Gastroesophageal sphincter (tissue), 4 donors: ENCODE results near the gene FAM43A. TPM values are rescaled to one million over a fixed set of nuclear protein-coding genes. Genes with fewer than 3 reads are reported as not detected.

ENCODE experiments used
- ATAC-seq: fragments of 150-250 bp; one replicate; pipeline ENCODE4 v1.9.1; 2016; ENCODE audit warnings: mild to moderate bottlenecking, moderate library complexity
- H3K27ac ChIP-seq, 4 donors: fragments of 200-600 bp; sonication (generic) in 3 of 4; 1 replicate in 3 of 4; 2 replicates in 1 of 4; pipeline ENCODE4 v1.5.1; 2016 to 2019
- H3K27me3 ChIP-seq: fragments of 200-600 bp; sonication (generic); one replicate; pipeline ENCODE4 v1.5.1; 2019
- H3K36me3 ChIP-seq, 2 donors: fragments of 200-600 bp; sonication (generic); one replicate each; pipeline ENCODE4 v1.5.1; 2019; ENCODE audit warnings: control low read depth in 1 of 2
- H3K4me1 ChIP-seq, 3 donors: fragments of 200-600 bp; sonication (generic); 1 replicate in 2 of 3; 2 replicates in 1 of 3; pipeline ENCODE4 v1.5.1; 2016 to 2019; ENCODE audit warnings: control low read depth in 2 of 3
- H3K4me3 ChIP-seq, 2 donors: fragments of 200-600 bp; sonication (generic); one replicate each; pipeline ENCODE4 v1.5.1; 2019; ENCODE audit warnings: mild to moderate bottlenecking in 1 of 2, moderate library complexity in 1 of 2
- H3K9me3 ChIP-seq, 3 donors: fragments of 200-600 bp; sonication (generic); one replicate each; pipeline ENCODE4 v1.5.1; 2017 to 2019; ENCODE audit warnings: control low read depth in 2 of 3
- CTCF ChIP-seq, 4 experiments: fragments of 200-600 bp in 2 of 4; fragments of 450-650 bp in 2 of 4; sonication (generic) in 1 of 4; IDR thresholded peaks; one replicate each; pipeline ENCODE4 v1.5.1; 2017 to 2019; ENCODE audit warnings: antibody characterized with exemption in 4 of 4, mild to moderate bottlenecking in 2 of 4, moderate library complexity in 2 of 4
- EP300 ChIP-seq: sonication (generic); formaldehyde crosslinking; IDR thresholded peaks from one replicate; pipeline ENCODE4 v1.6.1; 2017; ENCODE audit warnings: antibody characterized with exemption, mild to moderate bottlenecking
- POLR2A ChIP-seq, 2 donors: fragments of 450-650 bp; IDR thresholded peaks; one replicate each; pipeline ENCODE4 v1.6.1; 2017; ENCODE audit warnings: antibody characterized with exemption in 2 of 2, mild to moderate bottlenecking in 2 of 2, moderate library complexity in 1 of 2
- POLR2AphosphoS5 ChIP-seq: sonication (generic); formaldehyde crosslinking; IDR thresholded peaks from one replicate; pipeline ENCODE4 v1.6.1; 2017; ENCODE audit warnings: antibody characterized with exemption
- WGBS, 2 donors: methylation state at CpG; one replicate each; pipeline ENCODE4 v1.1.5; 2018; ENCODE audit warnings: low coverage in 1 of 2; 5-methylcytosine and 5-hydroxymethylcytosine counted together
- total RNA-seq, 4 donors: library from RNA; depleted of rRNA; stranded (reverse); fragments of >200 nt; gene quantifications; one replicate each; pipeline ENCODE4 v1.1.0, GENCODE V29; 2016

The FAM43A gene
- total RNA-seq, 4 donors from 2014 or later, result 15.9 to 36.3 (median 23.8) TPM

DNA sequence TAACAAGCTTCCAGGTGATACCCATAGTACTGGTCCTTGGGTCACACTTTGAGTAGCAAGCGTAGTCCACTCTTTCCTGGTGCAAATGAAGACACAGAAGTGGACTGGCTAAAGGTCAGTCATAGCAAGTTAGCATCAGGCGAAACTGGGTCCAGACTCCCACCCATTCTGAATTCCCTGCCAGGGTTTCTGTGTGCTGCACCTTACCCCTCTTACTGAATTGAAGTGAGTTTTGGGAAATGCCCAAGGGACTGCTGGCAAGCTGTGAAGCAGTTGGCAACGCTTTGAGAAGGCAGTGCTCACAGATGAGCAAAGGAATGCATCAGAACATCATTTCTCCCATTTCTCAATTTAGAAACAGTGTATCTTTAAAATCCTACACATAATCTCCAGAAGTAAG is 11.9 kb upstream of the FAM43A start:
- Histone ChIP-seq H3K27ac (no peak overlapping the region), H3K27me3 (peaks cover 27% of the 10 kb centered on the region), H3K4me1 (peaks cover 6 to 27% (median 7%) of the 10 kb centered on the region in 3 donors), H3K9me3 (no peaks in the 10 kb centered on the region), H3K4me3 (no peak overlapping the region), H3K36me3 (peaks cover 0 to 14% of the 10 kb centered on the region in 2 donors)
- ATAC-seq, result no peak
- TF ChIP-seq CTCF (IDR thresholded peaks at IDR 0.05) (no peak), EP300 (no peak), POLR2A (IDR thresholded peaks at IDR 0.05) (no peak), POLR2AphosphoS5 (no peak)
- WGBS, 2 donors, result 60 to 62% methylated on average over 2 of the region's 3 CpGs

- Histone ChIP-seq H3K4me3 (no peak overlapping the region), H3K9me3 (no peaks in the 10 kb centered on the region), H3K27me3 (peaks cover 27% of the 10 kb centered on the region), H3K27ac (no peak overlapping the region), H3K4me1 (peaks cover 6 to 21% (median 7%) of the 10 kb centered on the region in 3 donors), H3K36me3 (no peaks in the 10 kb centered on the region)
- WGBS, 2 donors, result 41 to 52% methylated on average over 8 to 12 of the region's 12 CpGs
- ATAC-seq, result no peak
- TF ChIP-seq POLR2AphosphoS5, result no peak
- TF ChIP-seq POLR2A (IDR thresholded peaks at IDR 0.05), result no peak
- no peak for TF ChIP-seq EP300
- no peak for TF ChIP-seq CTCF (IDR thresholded peaks at IDR 0.05)
These were observed 10.5 kb upstream of the FAM43A start for GRCh38 chr3:194675081-194675640.

DNA sequence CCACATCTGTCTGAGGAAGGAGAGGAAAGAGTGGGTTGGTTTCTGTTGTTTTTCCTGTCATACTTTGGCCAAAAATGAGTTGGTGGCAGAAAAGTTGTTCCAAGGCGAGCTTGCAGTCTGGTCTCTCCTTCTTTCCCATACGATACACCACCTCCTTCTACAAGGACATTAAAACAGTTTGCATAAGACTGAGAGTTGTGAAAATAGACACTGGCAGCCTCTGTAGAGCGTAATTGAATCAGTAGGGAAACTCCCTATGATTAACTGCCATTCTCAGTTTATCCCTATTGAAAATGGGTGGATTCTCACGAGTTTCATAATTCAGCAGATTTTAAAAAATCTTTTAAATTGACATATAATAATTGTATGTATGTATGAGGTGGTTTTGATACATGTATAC is 10.0 kb upstream of the FAM43A start:
- peaks cover 3 to 16% (median 7%) of the 10 kb centered on the region in 3 donors for H3K4me1 ChIP-seq
- no peak for TF ChIP-seq CTCF (IDR thresholded peaks at IDR 0.05)
- H3K9me3 ChIP-seq, result no peaks in the 10 kb centered on the region
- H3K27ac ChIP-seq, result no peak overlapping the region
- no peaks in the 10 kb centered on the region for H3K36me3 ChIP-seq
- peaks cover 27% of the 10 kb centered on the region for H3K27me3 ChIP-seq
- no peak overlapping the region for H3K4me3 ChIP-seq
- no peak for ATAC-seq
- WGBS, 2 donors, result 43 to 54% methylated on average over 2 to 3 of the region's 4 CpGs

- Histone ChIP-seq H3K4me1 (peaks cover 0 to 8% (median 0%) of the 10 kb centered on the region in 3 donors), H3K27me3 (peaks cover 27% of the 10 kb centered on the region), H3K36me3 (no peaks in the 10 kb centered on the region), H3K9me3 (no peaks in the 10 kb centered on the region), H3K4me3 (no peak overlapping the region), H3K27ac (no peak overlapping the region)
- 78% methylated on average over 1 of the region's 1 CpG; no CpG with 5 or more reads in 1 of the 2 donors for WGBS, 2 donors
- ATAC-seq, result no peak
- TF ChIP-seq POLR2AphosphoS5, result no peak
- TF ChIP-seq EP300, result no peak
- TF ChIP-seq CTCF (IDR thresholded peaks at IDR 0.05), result no peak
- TF ChIP-seq POLR2A (IDR thresholded peaks at IDR 0.05), result no peak
These were observed 9.2 kb upstream of the FAM43A start for GRCh38 chr3:194676471-194676870.

GRCh38 chr3:194680888-194681615 is 4.6 kb upstream of the FAM43A start:
- Histone ChIP-seq H3K4me3 (no peak overlapping the region), H3K4me1 (peaks cover 0 to 22% (median 5%) of the 10 kb centered on the region in 3 donors), H3K36me3 (no peaks in the 10 kb centered on the region), H3K27me3 (peaks cover 14% of the 10 kb centered on the region), H3K9me3 (no peaks in the 10 kb centered on the region), H3K27ac (no peak overlapping the region)
- TF ChIP-seq POLR2AphosphoS5, result no peak
- no peak for TF ChIP-seq CTCF (IDR thresholded peaks at IDR 0.05)
- no peak for TF ChIP-seq EP300
- no peak for TF ChIP-seq POLR2A (IDR thresholded peaks at IDR 0.05)
- ATAC-seq, result no peak
- 67 to 70% methylated on average over 10 to 11 of the region's 11 CpGs for WGBS, 2 donors
